GM18499 (cell line): ENCODE data around the gene TBC1D2B.
"Not testable (repeated sequence)": the region's sequence is repeated elsewhere in the genome, so short reads cannot be mapped to it uniquely, and the experiment has no call there.

Experiments
- ATAC-seq: cut with Tn5 transposase; IDR thresholded peaks from one replicate; pipeline ENCODE4 v1.9.1; 2021; ENCODE audit warnings: moderate number of reproducible peaks; ENCODE audit not compliant: insufficient read depth, unreplicated experiment

The TBC1D2B gene

DNA sequence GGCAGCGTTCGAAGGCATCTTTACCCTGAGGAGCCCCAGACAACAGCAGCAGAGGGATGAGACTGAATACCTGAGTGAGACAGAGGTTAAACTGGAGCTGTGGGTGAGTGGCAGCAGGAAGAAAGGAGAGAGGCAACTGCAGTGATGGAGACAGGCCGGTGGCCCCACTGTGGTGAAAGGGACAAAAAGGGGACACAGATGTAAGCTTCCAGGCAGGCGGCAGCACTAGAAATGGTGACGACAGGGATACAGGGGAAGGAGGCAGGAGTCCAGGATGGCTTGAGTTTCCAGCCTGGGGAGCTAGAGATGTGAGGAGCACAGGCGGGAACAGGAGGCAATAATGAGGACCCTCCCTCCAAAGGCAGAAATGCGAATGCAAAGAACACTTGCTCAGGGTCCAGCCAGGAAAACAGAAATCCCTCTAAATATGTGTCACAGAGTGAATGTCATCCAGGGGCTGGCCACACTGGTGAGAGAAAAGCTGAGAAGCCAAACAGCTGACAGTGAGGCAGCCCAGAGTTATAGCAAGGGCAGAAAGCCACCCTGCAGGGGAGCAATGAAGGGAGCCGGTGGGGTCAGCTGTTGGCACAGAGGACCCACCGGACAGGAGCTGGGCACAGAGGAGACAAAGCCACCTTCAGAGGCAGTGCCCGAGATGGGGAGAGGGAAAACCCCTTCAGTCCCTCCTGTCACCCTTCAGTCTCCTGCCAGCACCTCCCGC, 70.1 kb downstream of the TBC1D2B start:
- no peak for ATAC-seq

DNA sequence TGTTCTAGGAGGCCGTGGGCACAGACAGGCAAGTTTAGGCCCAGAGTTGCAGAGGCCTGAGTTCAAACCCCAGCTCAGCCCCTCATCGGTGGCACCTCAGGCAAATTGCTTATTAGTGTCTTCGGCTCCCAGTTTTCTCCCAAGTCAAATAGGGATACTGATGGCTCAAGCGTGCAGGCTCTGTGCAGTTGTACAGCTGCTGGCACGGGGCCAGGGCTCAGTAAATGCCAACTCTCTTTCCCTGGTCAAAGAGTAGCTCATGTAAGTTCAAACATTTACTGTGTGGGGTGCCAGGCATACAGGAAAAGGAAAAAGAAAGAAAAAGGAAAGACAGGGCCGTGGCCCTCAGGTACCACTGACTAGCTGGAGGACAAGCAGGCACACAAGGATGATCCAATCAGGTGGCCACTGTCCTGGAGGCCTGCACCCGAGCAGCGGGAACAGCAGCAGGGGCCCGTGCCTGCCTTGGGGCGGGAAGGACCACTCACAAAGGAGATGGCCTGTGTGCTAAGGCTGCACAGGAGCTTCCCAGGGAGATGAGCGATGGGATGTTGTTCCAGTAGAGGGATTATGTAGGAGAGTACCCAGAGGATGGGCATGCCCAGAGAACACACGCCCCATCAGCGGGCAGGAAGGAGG, 70.8 kb downstream of the TBC1D2B start:
- ATAC-seq, result no peak

DNA sequence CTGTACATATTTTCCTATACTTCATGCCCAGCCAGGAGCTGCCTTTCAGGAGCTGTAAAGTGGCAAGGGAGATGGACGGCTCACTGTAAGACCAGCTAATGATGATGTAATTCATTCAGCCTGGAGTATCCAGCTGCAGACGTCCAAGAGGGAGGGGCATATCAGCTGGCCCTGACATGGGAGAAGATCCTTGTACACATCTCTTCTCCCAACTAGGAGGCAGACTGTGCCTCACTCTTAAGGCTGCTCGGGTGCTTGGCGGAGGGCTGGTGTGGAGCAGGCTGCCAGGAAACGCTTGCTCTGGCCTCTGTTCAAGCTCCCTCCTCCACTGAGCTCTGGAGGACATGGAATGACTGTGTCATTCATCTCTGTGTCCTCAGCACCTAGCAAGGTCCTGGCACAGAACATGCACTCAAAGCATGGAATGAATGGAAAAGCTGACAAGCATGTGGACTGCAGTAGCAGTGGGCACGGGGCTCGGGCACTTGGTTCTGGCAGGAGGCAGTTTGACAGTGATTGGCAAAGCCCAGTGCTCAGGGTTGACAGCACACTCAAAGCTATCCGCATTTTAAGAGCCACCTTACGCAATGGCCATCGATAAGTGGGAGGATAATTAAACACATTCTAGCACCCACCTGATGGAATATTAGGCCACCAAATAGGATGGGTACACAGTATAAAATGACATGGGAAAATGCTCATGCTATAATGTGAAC, 72.4 kb downstream of the TBC1D2B start:
- no peak for ATAC-seq

DNA sequence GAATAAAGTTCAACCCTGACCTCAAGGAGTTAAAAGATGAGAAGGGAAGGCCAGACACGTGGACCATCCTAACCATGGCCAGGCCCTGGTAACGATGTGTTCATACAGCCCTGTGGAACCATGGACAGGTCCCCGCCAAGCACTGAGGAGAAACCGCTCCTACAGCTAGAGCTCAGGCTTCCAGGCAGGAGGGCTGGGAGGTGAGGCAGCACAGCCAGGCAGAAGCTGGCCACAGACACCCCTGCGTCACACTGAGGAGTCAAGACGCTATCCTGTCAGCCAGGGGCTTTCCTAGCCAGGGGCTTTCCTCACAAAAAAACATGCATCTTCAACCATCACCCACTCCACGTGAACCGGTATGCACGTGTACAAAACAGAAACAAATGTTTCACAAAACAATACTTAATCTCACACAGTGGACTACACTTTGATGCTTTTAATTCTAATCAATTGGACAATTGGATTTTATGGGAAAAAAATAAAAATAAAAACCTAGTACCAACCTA, 73.2 kb downstream of the TBC1D2B start:
- no peak for ATAC-seq

DNA sequence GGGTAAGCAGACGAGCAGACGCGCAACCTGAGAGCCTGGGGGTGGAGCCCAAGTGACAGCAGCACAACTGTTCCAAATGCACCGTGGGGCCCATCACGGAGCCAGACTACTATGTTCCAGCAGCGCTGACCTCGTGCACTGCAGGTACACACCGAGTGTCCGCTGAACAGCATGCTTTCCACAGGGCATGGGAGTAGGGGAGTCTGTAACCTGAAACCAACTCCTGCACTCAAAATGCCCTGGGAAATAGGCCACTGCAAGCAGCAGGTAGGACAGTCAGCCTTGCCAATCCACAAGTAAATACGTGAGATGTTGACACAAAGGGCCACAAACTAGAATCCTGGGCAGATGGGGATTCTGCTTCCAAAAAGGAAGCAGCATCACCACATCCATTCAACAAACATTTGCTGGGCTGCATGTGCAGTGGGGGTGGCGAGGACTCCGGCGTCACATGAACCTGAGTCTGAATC, 73.9 kb downstream of the TBC1D2B start:
- ATAC-seq, result no peak

DNA sequence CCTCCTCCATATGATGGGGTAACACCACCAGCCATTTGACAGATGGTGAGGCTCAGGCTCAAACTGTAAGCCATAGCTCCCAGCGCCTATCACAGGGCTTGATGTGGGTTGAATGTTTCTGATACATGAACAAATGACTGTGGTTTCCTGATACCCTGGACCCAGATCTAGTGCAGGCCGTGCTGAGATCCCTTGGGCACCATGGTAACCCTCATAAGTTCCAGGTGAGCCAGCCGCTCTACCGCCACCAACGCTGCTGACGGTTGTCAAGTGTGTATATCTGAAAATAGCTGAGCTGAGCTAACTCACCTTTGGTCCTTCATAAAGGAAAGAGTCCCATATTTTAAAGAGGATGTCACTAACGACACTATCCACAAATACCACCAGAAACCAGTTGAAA, 74.5 kb downstream of the TBC1D2B start:
- ATAC-seq, result no peak

DNA sequence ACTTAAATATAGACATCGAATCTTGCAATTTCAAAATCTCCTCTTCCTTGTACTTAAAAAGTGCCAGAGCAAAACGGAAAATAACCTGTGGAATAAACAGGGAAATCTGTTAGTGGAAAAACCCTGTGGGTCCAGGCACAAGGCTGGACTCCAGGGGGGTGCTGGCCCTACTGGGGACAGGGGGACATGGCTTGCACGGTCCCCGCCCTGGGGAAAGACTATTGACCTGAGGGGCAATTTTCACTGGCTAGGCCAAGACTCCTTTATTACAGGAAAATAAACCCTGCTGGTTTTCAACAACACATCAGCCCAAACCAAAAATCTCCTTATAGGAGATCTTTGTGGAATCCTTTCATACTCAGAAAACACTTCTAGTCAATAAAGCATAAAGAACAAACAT, 75.9 kb downstream of the TBC1D2B start:
- ATAC-seq, result no peak

DNA sequence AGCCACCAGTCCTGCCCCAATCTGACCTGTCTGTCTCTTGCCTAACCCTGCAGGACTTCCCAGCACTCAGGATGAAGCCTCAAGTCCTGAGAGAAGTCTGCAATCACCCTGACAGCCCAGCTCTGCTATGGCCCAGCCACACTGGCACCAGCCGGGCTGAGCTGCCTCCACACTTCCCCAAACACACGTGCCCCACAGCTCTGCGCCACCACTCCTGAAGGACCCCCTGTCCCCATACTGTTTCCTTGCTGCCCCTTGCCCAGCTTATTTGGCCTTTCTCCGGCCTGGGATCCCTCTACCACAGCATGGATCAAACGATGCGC, 76.6 kb downstream of the TBC1D2B start:
- ATAC-seq, result no peak

DNA sequence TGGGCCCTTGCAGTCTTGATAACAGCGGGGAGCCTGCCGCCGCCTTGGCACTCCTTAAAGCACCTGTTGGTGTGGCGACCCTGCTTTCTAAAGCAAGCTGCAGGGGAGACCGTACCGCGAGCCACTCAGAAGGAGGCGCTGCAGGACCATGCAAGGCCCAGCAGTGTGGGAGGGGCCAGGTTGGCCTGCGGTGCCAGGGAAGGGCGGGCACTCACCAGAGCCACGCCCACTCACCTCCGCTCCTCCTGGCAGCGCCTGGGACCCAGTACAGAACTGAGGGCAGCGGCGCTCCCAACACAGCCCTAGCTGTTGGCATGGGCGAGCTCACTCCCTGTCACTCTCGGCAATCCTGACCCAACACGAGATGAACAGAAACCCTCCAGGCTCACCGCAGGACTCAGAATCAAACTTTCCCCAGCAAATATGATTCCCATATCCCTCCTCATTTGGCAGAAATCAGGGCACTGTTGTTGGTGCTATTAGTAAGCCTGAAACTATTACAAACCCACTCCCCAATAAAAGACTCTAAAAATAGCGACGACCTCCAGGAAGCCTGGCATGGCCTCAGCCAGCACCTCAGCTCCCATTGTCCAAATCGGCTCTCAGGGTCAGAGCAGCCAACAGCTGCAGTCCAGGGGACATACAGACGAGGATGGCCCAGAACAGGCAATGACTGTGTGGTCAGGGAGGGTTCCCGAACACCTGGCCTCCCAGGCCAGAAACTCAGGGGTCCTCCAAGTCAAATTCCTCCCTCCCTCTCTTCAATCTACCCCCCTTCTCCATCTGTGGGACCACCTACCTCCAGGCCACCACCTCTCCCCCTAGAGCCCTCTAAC, 77.2 kb downstream of the TBC1D2B start:
- no peak for ATAC-seq

DNA sequence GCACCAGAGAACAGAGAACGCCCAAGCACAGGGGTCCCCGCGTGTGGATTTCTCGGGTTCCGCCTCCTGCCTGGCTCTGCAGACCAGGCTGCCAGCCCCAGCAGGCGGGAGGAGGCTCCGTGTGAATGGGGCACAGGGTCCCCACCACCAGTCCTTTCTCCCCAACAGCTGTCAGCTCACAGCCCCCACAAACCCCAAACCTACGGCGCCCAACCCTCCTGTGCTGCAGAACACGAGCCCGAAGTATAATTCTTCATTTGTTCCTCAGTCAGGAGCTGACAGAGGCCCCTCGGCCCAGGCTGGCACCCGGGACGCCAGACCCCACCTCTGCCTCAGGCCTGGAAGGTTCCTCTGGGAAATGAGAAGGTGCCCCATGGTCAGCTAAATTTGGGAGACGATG, 78.0 kb downstream of the TBC1D2B start:
- ATAC-seq, result no peak

DNA sequence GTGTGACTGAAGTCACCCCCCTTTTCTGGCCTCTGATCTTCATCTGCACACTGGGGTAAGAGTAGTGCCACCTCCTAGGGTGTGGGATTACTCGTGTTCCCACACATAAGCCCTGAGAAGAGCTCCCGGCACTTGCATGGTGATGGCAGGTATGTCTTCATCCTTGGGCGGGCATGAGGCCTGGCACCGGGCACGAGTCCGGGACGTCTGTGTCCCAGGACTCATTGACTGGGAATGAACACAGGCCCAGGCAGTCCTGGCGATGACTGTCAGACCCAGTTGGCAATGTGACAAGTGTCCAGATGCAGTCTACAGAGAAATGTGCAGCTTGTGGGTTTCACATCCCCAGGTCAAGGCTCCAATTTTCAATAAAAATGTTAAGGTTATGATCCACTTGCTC, 78.9 kb downstream of the TBC1D2B start:
- no peak for ATAC-seq

DNA sequence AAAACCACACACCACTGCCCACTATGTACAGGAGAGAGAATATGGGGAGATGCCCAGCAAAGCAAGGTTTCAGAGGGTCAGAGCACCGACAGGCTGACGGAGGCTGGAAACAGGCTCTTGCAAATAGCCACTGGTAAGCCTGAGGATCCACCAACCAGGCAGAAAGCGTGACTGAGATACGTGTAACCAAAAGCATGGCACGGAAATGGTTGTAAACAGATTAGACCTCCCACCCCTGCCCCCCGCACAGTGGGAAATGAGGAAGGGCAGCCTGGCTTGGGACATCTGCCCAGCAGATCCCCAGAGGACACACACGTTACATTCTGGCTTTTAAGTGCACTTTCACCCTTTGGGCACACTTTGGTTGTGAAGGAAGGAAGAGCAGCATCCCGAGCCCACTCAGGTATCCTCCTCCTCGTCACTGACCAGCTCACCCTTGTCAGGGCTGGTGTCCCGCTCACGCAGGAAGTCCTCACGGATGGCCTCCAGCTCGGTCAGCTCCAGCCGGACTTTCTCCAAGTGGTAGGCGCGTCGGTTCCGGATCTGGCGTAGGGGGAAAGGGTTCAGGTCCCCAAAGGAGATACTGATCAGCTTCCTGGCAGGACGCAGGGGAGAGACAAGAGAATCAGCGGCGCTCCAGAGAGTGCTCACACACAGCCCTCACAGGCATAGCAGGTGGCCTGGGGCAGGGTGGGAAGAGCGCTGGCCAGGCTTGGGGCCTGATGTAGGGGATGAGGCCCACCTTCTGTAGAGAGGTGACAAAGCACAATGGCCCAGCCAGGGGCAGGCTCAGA, 79.6 kb downstream of the TBC1D2B start:
- ATAC-seq, result not testable (repeated sequence)

DNA sequence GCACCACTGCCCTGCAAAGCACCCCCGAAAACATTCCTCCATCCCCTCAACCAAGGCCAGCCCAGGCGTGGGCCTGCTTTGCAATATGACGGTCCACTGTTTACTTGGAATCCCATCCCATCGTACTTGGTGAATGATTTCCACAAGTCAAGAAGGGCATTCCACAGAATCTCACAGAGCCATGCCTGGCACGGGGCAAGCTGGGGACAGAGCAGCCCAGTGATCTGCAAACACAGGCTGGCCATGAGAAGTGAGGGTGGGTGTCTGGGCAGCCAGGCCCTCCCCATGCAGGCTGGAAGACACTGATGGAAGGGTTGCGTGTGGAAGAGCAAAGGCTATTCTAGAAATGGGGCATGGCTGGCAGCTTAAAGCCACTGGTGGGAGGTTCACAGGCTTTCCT, 80.3 kb downstream of the TBC1D2B start:
- not testable (repeated sequence) for ATAC-seq

DNA sequence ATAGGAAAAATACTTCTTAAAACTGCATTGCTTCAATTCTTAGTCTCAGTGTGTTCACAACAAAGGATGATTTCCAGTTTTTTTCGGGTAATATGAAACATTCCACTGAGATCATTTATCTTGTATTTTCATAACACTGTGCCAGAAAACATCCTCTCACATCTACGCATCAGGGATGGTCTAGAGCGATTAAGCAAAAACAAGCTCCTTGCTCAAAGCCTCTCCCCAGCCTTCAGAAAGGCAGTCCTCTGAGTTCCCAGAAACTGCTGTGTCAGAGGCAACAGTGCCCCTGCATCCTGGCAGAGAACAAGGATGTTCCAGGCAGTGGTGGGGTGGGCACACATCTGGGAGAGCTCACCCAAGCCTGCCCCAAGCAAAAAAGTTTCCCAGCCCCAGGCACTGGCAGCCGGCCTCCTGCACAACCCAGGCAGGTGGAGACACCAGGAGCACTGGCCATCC, 80.8 kb downstream of the TBC1D2B start:
- not testable (repeated sequence) for ATAC-seq

DNA sequence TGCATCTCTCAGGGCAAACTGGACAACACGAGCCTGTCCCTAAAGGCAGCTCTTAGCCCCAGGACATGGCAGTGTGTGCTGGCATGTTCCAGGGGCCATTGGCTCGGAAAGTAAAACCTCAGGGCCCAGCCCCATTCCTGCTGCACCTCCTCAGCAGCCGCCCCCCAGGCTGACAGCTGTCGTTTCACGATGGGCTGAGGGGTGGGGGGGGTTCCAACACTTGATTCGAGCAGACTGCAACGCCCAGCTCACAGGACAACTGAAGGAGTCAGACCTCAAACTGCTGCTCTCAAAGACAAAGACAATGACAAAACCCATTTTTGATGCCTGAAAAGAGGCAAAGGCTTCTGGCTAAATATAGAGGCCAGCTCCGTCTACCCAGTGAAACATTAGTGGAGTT, 81.3 kb downstream of the TBC1D2B start:
- not testable (repeated sequence) for ATAC-seq

DNA sequence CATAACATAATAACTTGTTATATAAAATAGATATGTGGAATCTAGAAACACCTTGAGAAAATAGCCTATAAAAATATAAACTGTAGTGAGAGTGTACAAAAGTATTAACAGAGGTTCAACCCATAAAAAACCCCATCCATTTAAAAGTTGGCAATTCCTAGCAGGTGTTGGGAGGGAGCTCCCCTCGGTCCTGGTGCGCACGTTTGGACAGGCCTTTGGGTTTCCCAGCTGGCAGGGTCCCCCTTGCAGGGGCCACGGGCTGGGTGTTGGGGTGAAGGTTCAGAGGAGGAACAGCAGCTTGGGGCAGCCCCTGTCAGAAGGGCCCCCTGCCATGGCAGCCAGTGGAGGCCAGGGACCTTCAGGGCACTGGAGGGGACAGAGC, 82.0 kb downstream of the TBC1D2B start:
- ATAC-seq, result not testable (repeated sequence)

DNA sequence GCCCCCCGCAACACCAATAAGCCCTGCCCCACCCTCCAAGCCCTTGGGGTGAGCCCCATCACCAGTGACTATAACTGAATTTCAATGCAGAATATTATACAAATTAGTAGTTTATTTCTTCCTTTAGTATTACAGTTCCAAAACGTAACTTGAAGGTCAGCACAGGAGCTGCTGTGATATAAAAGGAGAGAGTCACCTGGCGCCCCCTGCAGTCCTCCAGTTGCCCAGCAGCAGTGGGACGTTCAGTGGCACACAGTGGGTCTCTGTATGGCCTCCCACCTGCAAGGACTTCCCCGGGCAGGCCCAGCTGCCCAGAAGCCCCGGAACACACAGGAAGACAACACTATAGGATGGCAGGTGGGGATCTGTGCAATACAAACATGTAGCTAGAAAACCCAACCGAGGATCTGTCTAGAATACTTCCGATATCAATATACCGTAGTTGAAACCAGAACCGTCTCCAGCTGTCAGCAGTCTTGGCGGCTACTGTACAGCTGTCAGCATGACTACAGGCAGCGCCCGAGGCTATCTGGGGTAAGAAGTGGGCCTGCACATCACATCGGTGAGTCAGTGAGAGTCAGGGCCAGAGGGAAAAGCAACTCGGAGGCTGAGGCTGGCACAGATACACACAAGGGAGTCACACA, 82.5 kb downstream of the TBC1D2B start:
- not testable (repeated sequence) for ATAC-seq

DNA sequence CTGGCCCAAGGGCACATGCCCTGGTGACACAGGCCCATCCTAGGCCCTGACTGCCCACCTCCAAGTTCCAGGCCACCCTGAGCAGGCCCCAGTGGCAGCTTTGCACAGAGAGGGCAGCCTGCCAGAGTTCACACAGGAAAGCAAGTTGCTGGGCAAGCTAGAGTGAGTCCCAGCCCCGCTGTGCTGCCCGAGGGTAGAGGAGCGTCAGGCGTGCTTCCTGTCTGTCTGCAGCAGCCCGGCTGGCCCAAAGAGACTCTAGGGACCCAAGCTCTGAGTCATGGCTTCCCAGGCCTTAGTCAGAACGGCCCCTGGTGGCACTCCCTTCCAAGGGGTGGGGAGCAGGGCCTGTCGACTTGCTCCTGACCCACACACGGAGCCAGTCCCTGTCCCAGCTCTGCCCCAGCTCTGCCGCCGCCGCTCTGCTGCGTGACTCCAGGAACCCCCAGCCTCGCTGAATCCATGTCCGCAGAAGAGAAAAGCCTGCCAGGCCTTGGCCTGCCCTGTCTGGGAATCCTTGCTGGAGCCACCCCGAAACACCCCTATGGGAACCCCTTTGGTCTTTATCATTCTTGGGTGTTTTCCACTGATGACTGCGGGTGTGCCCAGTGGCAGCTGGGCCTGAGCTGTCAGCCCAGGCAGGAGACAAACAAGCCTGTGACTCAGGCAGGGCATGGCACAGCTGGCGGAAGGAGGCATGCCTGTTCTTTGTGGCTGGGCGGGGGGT, 83.4 kb downstream of the TBC1D2B start:
- peak; percentile 53 for ATAC-seq
